Measurements from ENCODE around the gene FAM222B. TPM values are rescaled to one million over a fixed set of nuclear protein-coding genes. Genes with fewer than 3 reads are reported as not detected.

The FAM222B gene
- total and polyA plus RNA-seq, 9 of the 15 experiments (the other 6 are each of a cell fraction or from before 2014, with no cell fraction given): 4.0 to 34.6 (median 7.5) TPM

DNA sequence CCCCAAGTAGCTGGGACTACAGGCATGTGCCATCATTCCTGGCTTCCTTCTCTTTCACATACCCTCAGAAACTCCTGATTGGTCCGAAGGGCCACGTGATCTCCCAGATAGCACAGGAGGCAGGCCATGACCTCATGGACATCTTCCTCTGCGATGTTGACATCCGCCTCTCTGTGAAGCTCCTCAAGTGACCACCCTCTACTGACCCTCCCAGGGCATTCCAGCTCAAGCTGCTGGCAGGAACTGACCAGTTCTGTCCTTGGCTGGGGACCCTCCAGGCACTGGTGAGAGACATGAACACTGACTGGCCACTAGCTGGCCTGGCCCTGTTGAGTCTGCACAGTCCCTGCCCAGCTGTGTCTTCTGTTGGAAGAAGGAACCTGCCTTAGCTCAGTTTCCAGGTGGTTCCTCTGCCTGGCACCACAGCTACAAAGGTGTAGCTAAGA lies 17.8 kb upstream of the FAM222B start (continued):
- TF ChIP-seq, protein P1, sequence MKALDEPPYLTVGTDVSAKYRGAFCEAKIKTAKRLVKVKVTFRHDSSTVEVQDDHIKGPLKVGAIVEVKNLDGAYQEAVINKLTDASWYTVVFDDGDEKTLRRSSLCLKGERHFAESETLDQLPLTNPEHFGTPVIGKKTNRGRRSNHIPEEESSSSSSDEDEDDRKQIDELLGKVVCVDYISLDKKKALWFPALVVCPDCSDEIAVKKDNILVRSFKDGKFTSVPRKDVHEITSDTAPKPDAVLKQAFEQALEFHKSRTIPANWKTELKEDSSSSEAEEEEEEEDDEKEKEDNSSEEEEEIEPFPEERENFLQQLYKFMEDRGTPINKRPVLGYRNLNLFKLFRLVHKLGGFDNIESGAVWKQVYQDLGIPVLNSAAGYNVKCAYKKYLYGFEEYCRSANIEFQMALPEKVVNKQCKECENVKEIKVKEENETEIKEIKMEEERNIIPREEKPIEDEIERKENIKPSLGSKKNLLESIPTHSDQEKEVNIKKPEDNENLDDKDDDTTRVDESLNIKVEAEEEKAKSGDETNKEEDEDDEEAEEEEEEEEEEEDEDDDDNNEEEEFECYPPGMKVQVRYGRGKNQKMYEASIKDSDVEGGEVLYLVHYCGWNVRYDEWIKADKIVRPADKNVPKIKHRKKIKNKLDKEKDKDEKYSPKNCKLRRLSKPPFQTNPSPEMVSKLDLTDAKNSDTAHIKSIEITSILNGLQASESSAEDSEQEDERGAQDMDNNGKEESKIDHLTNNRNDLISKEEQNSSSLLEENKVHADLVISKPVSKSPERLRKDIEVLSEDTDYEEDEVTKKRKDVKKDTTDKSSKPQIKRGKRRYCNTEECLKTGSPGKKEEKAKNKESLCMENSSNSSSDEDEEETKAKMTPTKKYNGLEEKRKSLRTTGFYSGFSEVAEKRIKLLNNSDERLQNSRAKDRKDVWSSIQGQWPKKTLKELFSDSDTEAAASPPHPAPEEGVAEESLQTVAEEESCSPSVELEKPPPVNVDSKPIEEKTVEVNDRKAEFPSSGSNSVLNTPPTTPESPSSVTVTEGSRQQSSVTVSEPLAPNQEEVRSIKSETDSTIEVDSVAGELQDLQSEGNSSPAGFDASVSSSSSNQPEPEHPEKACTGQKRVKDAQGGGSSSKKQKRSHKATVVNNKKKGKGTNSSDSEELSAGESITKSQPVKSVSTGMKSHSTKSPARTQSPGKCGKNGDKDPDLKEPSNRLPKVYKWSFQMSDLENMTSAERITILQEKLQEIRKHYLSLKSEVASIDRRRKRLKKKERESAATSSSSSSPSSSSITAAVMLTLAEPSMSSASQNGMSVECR (CRISPR knock-in tag; IDR thresholded peaks at IDR 0.05): 0 out of 2 replicates have a peak, but pooled peaks have one; percentile 23
- TF ChIP-seq TCF7L2 (IDR thresholded peaks at IDR 0.05; ENCODE audit: low read depth, low read length): no peak
- TF ChIP-seq MEF2D (tag; conservative IDR thresholded peaks at IDR 0.05; ENCODE audit: low read depth): 0 out of 2 replicates have a peak, but pooled peaks have one; percentile 16
- peak; percentile 76 for TF ChIP-seq CEBPB (tag; IDR thresholded peaks at IDR 0.05)
- TF ChIP-seq CXXC5 (CRISPR knock-in tag; IDR thresholded peaks at IDR 0.05): peak; percentile 39
- peak; percentile 50; the same call in 1 of the 2 replicates for TF ChIP-seq MYNN (IDR thresholded peaks at IDR 0.05)
- TF ChIP-seq MYNN (CRISPR knock-in tag; IDR thresholded peaks at IDR 0.05): no peak
- TF ChIP-seq CREM (IDR thresholded peaks at IDR 0.05; ENCODE audit: low read depth): peak; percentile 16; the same call in 1 of the 2 replicates
- TF ChIP-seq, protein P2, sequence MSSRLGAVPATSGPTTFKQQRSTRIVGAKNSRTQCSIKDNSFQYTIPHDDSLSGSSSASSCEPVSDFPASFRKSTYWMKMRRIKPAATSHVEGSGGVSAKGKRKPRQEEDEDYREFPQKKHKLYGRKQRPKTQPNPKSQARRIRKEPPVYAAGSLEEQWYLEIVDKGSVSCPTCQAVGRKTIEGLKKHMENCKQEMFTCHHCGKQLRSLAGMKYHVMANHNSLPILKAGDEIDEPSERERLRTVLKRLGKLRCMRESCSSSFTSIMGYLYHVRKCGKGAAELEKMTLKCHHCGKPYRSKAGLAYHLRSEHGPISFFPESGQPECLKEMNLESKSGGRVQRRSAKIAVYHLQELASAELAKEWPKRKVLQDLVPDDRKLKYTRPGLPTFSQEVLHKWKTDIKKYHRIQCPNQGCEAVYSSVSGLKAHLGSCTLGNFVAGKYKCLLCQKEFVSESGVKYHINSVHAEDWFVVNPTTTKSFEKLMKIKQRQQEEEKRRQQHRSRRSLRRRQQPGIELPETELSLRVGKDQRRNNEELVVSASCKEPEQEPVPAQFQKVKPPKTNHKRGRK (tag; IDR thresholded peaks at IDR 0.05): no peak
- TF ChIP-seq, protein P3, sequence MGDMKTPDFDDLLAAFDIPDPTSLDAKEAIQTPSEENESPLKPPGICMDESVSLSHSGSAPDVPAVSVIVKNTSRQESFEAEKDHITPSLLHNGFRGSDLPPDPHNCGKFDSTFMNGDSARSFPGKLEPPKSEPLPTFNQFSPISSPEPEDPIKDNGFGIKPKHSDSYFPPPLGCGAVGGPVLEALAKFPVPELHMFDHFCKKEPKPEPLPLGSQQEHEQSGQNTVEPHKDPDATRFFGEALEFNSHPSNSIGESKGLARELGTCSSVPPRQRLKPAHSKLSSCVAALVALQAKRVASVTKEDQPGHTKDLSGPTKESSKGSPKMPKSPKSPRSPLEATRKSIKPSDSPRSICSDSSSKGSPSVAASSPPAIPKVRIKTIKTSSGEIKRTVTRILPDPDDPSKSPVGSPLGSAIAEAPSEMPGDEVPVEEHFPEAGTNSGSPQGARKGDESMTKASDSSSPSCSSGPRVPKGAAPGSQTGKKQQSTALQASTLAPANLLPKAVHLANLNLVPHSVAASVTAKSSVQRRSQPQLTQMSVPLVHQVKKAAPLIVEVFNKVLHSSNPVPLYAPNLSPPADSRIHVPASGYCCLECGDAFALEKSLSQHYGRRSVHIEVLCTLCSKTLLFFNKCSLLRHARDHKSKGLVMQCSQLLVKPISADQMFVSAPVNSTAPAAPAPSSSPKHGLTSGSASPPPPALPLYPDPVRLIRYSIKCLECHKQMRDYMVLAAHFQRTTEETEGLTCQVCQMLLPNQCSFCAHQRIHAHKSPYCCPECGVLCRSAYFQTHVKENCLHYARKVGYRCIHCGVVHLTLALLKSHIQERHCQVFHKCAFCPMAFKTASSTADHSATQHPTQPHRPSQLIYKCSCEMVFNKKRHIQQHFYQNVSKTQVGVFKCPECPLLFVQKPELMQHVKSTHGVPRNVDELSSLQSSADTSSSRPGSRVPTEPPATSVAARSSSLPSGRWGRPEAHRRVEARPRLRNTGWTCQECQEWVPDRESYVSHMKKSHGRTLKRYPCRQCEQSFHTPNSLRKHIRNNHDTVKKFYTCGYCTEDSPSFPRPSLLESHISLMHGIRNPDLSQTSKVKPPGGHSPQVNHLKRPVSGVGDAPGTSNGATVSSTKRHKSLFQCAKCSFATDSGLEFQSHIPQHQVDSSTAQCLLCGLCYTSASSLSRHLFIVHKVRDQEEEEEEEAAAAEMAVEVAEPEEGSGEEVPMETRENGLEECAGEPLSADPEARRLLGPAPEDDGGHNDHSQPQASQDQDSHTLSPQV (IDR thresholded peaks at IDR 0.05): peak; percentile 93
- no peak for TF ChIP-seq ZNF444 (CRISPR knock-in tag; IDR thresholded peaks at IDR 0.05)
- peak; percentile 10; the same call in 1 of the 2 replicates for TF ChIP-seq IFI16 (CRISPR knock-in tag; IDR thresholded peaks at IDR 0.05)
- TF ChIP-seq, protein P4, sequence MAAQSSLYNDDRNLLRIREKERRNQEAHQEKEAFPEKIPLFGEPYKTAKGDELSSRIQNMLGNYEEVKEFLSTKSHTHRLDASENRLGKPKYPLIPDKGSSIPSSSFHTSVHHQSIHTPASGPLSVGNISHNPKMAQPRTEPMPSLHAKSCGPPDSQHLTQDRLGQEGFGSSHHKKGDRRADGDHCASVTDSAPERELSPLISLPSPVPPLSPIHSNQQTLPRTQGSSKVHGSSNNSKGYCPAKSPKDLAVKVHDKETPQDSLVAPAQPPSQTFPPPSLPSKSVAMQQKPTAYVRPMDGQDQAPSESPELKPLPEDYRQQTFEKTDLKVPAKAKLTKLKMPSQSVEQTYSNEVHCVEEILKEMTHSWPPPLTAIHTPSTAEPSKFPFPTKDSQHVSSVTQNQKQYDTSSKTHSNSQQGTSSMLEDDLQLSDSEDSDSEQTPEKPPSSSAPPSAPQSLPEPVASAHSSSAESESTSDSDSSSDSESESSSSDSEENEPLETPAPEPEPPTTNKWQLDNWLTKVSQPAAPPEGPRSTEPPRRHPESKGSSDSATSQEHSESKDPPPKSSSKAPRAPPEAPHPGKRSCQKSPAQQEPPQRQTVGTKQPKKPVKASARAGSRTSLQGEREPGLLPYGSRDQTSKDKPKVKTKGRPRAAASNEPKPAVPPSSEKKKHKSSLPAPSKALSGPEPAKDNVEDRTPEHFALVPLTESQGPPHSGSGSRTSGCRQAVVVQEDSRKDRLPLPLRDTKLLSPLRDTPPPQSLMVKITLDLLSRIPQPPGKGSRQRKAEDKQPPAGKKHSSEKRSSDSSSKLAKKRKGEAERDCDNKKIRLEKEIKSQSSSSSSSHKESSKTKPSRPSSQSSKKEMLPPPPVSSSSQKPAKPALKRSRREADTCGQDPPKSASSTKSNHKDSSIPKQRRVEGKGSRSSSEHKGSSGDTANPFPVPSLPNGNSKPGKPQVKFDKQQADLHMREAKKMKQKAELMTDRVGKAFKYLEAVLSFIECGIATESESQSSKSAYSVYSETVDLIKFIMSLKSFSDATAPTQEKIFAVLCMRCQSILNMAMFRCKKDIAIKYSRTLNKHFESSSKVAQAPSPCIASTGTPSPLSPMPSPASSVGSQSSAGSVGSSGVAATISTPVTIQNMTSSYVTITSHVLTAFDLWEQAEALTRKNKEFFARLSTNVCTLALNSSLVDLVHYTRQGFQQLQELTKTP (IDR thresholded peaks at IDR 0.05; ENCODE audit: low read depth in 1 of 2, partially characterized antibody in 2 of 2): peak in 1 of 2 experiments; percentile 20

All from K562 (cell line).